Colon (tissue), 2 donors: ENCODE measurements around the gene GPR62.
"Not testable (repeated sequence)": the region's sequence is repeated elsewhere in the genome, so short reads cannot be mapped to it uniquely, and the experiment has no call there.

ENCODE experiments used
- FAIRE-seq: peaks from 2 replicates; lab custom pipeline; 2012; peaks lifted over from hg19 to GRCh38; lab: Jason Lieb, UNC
- donor health status: control.
- donor health status: control.

Gene GPR62

GRCh38 chr3:51955175-51955892 is at the start of gene GPR62:
Gene GPR62, plus strand, starts transcription at chr3:51955381. Its CDS starts 272 bp downstream, at chr3:51955653.
- no peak for FAIRE-seq

GRCh38 chr3:51908026-51908425 is 47.2 kb upstream of the GPR62 start:
- FAIRE-seq = no peak

GRCh38 chr3:51916418-51916817 is 38.8 kb upstream of the GPR62 start:
- FAIRE-seq = no peak

GRCh38 chr3:51921081-51921578 is 34.1 kb upstream of the GPR62 start:
- no peak for FAIRE-seq

GRCh38 chr3:51927061-51927977 is 27.9 kb upstream of the GPR62 start:
- no peak for FAIRE-seq

- no peak for FAIRE-seq
Measured at GRCh38 chr3:51928438-51928837, 26.7 kb upstream of the GPR62 start.

GRCh38 chr3:51928981-51929380 is 26.2 kb upstream of the GPR62 start:
- not testable (repeated sequence) for FAIRE-seq

- no peak for FAIRE-seq
Measured at GRCh38 chr3:51929420-51930003, 25.7 kb upstream of the GPR62 start.

GRCh38 chr3:51930439-51930838 is 24.7 kb upstream of the GPR62 start:
- no peak for FAIRE-seq

GRCh38 chr3:51931756-51932155 is 23.4 kb upstream of the GPR62 start:
- FAIRE-seq = no peak

- FAIRE-seq = no peak
Measured at GRCh38 chr3:51932471-51933370, 22.5 kb upstream of the GPR62 start.

- FAIRE-seq = no peak
Measured at GRCh38 chr3:51933471-51934138, 21.6 kb upstream of the GPR62 start.

GRCh38 chr3:51934139-51934850 is 20.9 kb upstream of the GPR62 start:
- FAIRE-seq = no peak

- FAIRE-seq = no peak
Measured at GRCh38 chr3:51934991-51935885, 19.9 kb upstream of the GPR62 start.

GRCh38 chr3:51935886-51936755 is 19.1 kb upstream of the GPR62 start:
- FAIRE-seq = no peak

GRCh38 chr3:51937014-51937413 is 18.2 kb upstream of the GPR62 start:
- no peak for FAIRE-seq

GRCh38 chr3:51937611-51938450 is 17.4 kb upstream of the GPR62 start:
- no peak for FAIRE-seq
